ENCODE measurements around the gene GRXCR2. TPM values are rescaled to one million over a fixed set of nuclear protein-coding genes. Genes with fewer than 3 reads are reported as not detected.

GRXCR2 gene
- polyA plus RNA-seq, 1 donor from 2014 or later, result not detected

DNA sequence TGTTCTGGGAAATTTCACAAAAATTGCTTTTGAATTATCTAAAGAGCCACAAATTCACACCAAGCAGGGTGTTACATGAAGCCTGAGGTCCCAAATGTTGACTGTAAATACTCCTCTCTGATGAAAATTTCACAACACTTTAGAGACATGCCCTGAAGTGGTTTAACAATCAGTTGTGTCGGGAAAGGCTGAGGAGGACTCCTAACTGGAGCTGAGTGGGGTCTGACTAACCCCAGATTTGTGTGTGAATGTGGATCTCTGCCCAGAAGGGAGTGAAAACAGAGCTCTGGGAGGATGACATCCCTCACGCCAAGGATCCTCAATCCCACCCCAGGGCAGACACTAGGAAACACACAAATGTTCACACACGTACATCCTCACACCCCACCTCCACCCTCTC is 31.1 kb upstream of the GRXCR2 start:
- H3K79me2 ChIP-seq (replicated peaks; ENCODE audit: insufficient read depth, low read length), result no peaks in the 10 kb centered on the region
- H3F3A ChIP-seq (ENCODE audit: insufficient read depth, low read length, poor library complexity, severe bottlenecking), result no peaks in the 10 kb centered on the region
- no peaks in the 10 kb centered on the region for H3K9me3 ChIP-seq (ENCODE audit: low read length)
- TF ChIP-seq POLR2AphosphoS5 (IDR thresholded peaks at IDR 0.05) (no peak), EZH2 (IDR thresholded peaks at IDR 0.05; ENCODE audit: borderline replicate concordance, insufficient read depth, low read length, poor library complexity, severe bottlenecking) (no peak), SMC3 (conservative IDR thresholded peaks at IDR 0.05; ENCODE audit: poor library complexity) (no peak), MXI1 (conservative IDR thresholded peaks at IDR 0.05; ENCODE audit: poor library complexity, severe bottlenecking) (no peak), EP300 (conservative IDR thresholded peaks at IDR 0.05; ENCODE audit: poor library complexity, severe bottlenecking) (no peak)
- TF ChIP-seq, protein P1, sequence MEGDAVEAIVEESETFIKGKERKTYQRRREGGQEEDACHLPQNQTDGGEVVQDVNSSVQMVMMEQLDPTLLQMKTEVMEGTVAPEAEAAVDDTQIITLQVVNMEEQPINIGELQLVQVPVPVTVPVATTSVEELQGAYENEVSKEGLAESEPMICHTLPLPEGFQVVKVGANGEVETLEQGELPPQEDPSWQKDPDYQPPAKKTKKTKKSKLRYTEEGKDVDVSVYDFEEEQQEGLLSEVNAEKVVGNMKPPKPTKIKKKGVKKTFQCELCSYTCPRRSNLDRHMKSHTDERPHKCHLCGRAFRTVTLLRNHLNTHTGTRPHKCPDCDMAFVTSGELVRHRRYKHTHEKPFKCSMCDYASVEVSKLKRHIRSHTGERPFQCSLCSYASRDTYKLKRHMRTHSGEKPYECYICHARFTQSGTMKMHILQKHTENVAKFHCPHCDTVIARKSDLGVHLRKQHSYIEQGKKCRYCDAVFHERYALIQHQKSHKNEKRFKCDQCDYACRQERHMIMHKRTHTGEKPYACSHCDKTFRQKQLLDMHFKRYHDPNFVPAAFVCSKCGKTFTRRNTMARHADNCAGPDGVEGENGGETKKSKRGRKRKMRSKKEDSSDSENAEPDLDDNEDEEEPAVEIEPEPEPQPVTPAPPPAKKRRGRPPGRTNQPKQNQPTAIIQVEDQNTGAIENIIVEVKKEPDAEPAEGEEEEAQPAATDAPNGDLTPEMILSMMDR (IDR thresholded peaks at IDR 0.05; ENCODE audit: poor library complexity, severe bottlenecking), result no peak
- no peaks in the 10 kb centered on the region for H4K20me1 ChIP-seq (ENCODE audit: insufficient read depth)
- no peak overlapping the region for H2AFZ ChIP-seq (ENCODE audit: low read depth, low read length)
- no peak overlapping the region for H3K9ac ChIP-seq (ENCODE audit: low read length)
- no peak overlapping the region for H3K4me2 ChIP-seq (ENCODE audit: low read length)
- H3K36me3 ChIP-seq (ENCODE audit: insufficient read depth, low read length), result no peaks in the 10 kb centered on the region
- no peak overlapping the region for H3K27ac ChIP-seq (ENCODE audit: low read length)
- H3K4me3 ChIP-seq (ENCODE audit: low read length), result no peak overlapping the region
- H3K27me3 ChIP-seq (ENCODE audit: insufficient read depth, low read depth, low read length), result no peaks in the 10 kb centered on the region
- H3K9me2 ChIP-seq (ENCODE audit: insufficient read depth, low read length), result no peaks in the 10 kb centered on the region

DNA sequence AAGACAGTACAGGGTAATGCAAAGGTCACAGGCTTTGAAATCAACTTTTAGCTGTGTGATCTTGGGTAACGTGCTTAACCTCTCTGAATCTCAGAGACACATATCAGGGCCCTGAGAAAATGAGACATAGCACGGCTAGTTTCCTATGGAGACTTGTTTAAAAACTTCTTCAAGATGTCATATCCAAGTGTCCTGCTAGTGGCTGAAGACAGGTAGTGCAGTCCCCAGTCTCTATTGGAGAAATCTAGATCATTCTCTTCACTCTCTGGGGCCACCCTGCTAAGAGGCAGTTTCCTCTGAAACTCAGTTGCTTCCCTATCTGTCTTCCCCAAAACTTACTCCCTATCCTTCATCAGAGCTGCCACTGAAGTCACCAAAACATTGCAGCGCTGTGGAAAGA is 30.3 kb upstream of the GRXCR2 start:
- TF ChIP-seq EP300 (conservative IDR thresholded peaks at IDR 0.05; ENCODE audit: poor library complexity, severe bottlenecking), result no peak
- TF ChIP-seq TAF1 (IDR thresholded peaks at IDR 0.05; ENCODE audit: low read depth), result no peak
- no peak for TF ChIP-seq RAD21 (conservative IDR thresholded peaks at IDR 0.05)
- TF ChIP-seq, protein P1 (IDR thresholded peaks at IDR 0.05; ENCODE audit: poor library complexity, severe bottlenecking), result no peak
- no peak for TF ChIP-seq POLR2AphosphoS5 (IDR thresholded peaks at IDR 0.05)
- TF ChIP-seq MXI1 (conservative IDR thresholded peaks at IDR 0.05; ENCODE audit: poor library complexity, severe bottlenecking), result no peak
- TF ChIP-seq, protein P2, sequence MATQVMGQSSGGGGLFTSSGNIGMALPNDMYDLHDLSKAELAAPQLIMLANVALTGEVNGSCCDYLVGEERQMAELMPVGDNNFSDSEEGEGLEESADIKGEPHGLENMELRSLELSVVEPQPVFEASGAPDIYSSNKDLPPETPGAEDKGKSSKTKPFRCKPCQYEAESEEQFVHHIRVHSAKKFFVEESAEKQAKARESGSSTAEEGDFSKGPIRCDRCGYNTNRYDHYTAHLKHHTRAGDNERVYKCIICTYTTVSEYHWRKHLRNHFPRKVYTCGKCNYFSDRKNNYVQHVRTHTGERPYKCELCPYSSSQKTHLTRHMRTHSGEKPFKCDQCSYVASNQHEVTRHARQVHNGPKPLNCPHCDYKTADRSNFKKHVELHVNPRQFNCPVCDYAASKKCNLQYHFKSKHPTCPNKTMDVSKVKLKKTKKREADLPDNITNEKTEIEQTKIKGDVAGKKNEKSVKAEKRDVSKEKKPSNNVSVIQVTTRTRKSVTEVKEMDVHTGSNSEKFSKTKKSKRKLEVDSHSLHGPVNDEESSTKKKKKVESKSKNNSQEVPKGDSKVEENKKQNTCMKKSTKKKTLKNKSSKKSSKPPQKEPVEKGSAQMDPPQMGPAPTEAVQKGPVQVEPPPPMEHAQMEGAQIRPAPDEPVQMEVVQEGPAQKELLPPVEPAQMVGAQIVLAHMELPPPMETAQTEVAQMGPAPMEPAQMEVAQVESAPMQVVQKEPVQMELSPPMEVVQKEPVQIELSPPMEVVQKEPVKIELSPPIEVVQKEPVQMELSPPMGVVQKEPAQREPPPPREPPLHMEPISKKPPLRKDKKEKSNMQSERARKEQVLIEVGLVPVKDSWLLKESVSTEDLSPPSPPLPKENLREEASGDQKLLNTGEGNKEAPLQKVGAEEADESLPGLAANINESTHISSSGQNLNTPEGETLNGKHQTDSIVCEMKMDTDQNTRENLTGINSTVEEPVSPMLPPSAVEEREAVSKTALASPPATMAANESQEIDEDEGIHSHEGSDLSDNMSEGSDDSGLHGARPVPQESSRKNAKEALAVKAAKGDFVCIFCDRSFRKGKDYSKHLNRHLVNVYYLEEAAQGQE (IDR thresholded peaks at IDR 0.05; ENCODE audit: borderline replicate concordance), result no peak
- TF ChIP-seq EZH2 (IDR thresholded peaks at IDR 0.05; ENCODE audit: borderline replicate concordance, insufficient read depth, low read length, poor library complexity, severe bottlenecking), result no peak
- TF ChIP-seq SMC3 (conservative IDR thresholded peaks at IDR 0.05; ENCODE audit: poor library complexity), result no peak
- no peak overlapping the region for H2AFZ ChIP-seq (ENCODE audit: low read depth, low read length)
- H3K9me3 ChIP-seq (ENCODE audit: low read length), result no peaks in the 10 kb centered on the region
- H3K4me2 ChIP-seq (ENCODE audit: low read length), result no peak overlapping the region
- H3K4me3 ChIP-seq (ENCODE audit: low read length), result no peak overlapping the region
- H3K9me2 ChIP-seq (ENCODE audit: insufficient read depth, low read length), result no peaks in the 10 kb centered on the region
- no peaks in the 10 kb centered on the region for H3F3A ChIP-seq (ENCODE audit: insufficient read depth, low read length, poor library complexity, severe bottlenecking)
- no peaks in the 10 kb centered on the region for H3K79me2 ChIP-seq (replicated peaks; ENCODE audit: insufficient read depth, low read length)
- H4K20me1 ChIP-seq (ENCODE audit: insufficient read depth), result no peaks in the 10 kb centered on the region
- no peak overlapping the region for H3K27ac ChIP-seq (ENCODE audit: low read length)
- no peaks in the 10 kb centered on the region for H3K27me3 ChIP-seq (ENCODE audit: insufficient read depth, low read depth, low read length)
- no peaks in the 10 kb centered on the region for H3K36me3 ChIP-seq (ENCODE audit: insufficient read depth, low read length)
- H3K9ac ChIP-seq (ENCODE audit: low read length), result no peak overlapping the region

Data from neural cell (in vitro differentiated cells).